ENCODE measurements around the gene AIPL1.

The AIPL1 gene

GRCh38 chr17:6387858-6388257, 47.1 kb downstream of the AIPL1 start:
- TF ChIP-seq ZFX (IDR thresholded peaks at IDR 0.05; ENCODE audit: borderline replicate concordance): no peak
- TF ChIP-seq CTCF (IDR thresholded peaks at IDR 0.05): no peak
- no peak overlapping the region for H3K27ac ChIP-seq

GRCh38 chr17:6387442-6387841, 47.5 kb downstream of the AIPL1 start:
- no peak overlapping the region for H3K27ac ChIP-seq
- no peak for TF ChIP-seq CTCF (IDR thresholded peaks at IDR 0.05)
- TF ChIP-seq ZFX (IDR thresholded peaks at IDR 0.05; ENCODE audit: borderline replicate concordance): no peak

GRCh38 chr17:6386041-6386630, 48.8 kb downstream of the AIPL1 start:
- TF ChIP-seq CTCF (IDR thresholded peaks at IDR 0.05) (no peak), ZFX (IDR thresholded peaks at IDR 0.05; ENCODE audit: borderline replicate concordance) (no peak)

GRCh38 chr17:6384481-6384880, 50.4 kb downstream of the AIPL1 start:
- TF ChIP-seq ZFX (IDR thresholded peaks at IDR 0.05; ENCODE audit: borderline replicate concordance) (no peak), CTCF (IDR thresholded peaks at IDR 0.05) (no peak)
- no peak overlapping the region for H3K27ac ChIP-seq

More at GRCh38 chr17:6386041-6386630, 48.8 kb downstream of the AIPL1 start:
- H3K27ac ChIP-seq: no peak overlapping the region

- H3K27ac ChIP-seq: no peak overlapping the region
- TF ChIP-seq CTCF (IDR thresholded peaks at IDR 0.05) (no peak), ZFX (IDR thresholded peaks at IDR 0.05; ENCODE audit: borderline replicate concordance) (no peak)
Measured at GRCh38 chr17:6381526-6382465, 53.1 kb downstream of the AIPL1 start.

GRCh38 chr17:6380915-6381438, 53.9 kb downstream of the AIPL1 start:
- no peak overlapping the region for H3K27ac ChIP-seq
- TF ChIP-seq CTCF (IDR thresholded peaks at IDR 0.05) (no peak), ZFX (IDR thresholded peaks at IDR 0.05; ENCODE audit: borderline replicate concordance) (no peak)

GRCh38 chr17:6377906-6378305, 57.0 kb downstream of the AIPL1 start:
- H3K27ac ChIP-seq: no peak overlapping the region
- TF ChIP-seq ZFX (IDR thresholded peaks at IDR 0.05; ENCODE audit: borderline replicate concordance): no peak
- no peak for TF ChIP-seq CTCF (IDR thresholded peaks at IDR 0.05)

Measured in 22Rv1 (cell line).